Neuron (in vitro differentiated cells): ENCODE data around the gene DHX29.

ENCODE experiments used
- H2AFZ ChIP-seq: one replicate; pipeline ENCODE4 v1.6.1; 2013; ENCODE audit warnings: low read depth, mild to moderate bottlenecking, inconsistent platforms, low read length, moderate library complexity
- H3K27me3 ChIP-seq: one replicate; pipeline ENCODE4 v1.6.1; 2013; ENCODE audit warnings: low read length; ENCODE audit not compliant: insufficient read depth
- H3K36me3 ChIP-seq: one replicate; pipeline ENCODE4 v1.6.1; 2013; ENCODE audit warnings: low read length; ENCODE audit not compliant: insufficient read depth
- H3K4me1 ChIP-seq: one replicate; pipeline ENCODE4 v1.6.1; 2013; ENCODE audit warnings: low read length; ENCODE audit not compliant: insufficient read depth
- H3K4me3 ChIP-seq: 2 replicates; pipeline ENCODE4 v1.5.1; 2013; ENCODE audit warnings: mild to moderate bottlenecking, low read length, moderate library complexity
- H3K9me3 ChIP-seq: one replicate; pipeline ENCODE4 v1.6.1; 2013; ENCODE audit warnings: low read length

The DHX29 gene

DNA sequence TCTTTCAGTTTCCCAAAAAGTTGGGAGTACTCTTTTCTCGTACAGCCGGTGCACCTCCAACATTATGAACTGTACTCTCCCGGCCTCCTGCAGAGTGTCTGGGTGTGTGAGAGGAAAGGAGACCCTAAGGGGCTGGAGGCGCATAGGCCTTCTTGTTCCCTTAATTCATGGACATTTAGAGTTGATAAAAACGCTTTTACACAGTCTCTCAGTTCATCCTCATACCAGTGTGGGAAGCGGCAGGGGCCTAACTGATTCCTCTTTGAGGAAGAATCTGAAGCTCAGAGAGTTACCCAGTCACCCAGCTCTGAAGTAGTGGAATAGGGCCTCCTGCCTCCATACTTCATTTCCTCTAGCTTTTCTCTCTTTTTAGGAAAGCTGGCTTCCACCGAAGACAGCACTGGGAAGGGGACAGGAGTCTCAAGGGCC is 83.7 kb downstream of the DHX29 start:
- Histone ChIP-seq H3K4me1 (peaks cover 9% of the 10 kb centered on the region), H2AFZ (no peak overlapping the region), H3K36me3 (no peaks in the 10 kb centered on the region), H3K4me3 (no peak overlapping the region), H3K9me3 (peaks cover 9% of the 10 kb centered on the region), H3K27me3 (peaks cover 97% of the 10 kb centered on the region)

DNA sequence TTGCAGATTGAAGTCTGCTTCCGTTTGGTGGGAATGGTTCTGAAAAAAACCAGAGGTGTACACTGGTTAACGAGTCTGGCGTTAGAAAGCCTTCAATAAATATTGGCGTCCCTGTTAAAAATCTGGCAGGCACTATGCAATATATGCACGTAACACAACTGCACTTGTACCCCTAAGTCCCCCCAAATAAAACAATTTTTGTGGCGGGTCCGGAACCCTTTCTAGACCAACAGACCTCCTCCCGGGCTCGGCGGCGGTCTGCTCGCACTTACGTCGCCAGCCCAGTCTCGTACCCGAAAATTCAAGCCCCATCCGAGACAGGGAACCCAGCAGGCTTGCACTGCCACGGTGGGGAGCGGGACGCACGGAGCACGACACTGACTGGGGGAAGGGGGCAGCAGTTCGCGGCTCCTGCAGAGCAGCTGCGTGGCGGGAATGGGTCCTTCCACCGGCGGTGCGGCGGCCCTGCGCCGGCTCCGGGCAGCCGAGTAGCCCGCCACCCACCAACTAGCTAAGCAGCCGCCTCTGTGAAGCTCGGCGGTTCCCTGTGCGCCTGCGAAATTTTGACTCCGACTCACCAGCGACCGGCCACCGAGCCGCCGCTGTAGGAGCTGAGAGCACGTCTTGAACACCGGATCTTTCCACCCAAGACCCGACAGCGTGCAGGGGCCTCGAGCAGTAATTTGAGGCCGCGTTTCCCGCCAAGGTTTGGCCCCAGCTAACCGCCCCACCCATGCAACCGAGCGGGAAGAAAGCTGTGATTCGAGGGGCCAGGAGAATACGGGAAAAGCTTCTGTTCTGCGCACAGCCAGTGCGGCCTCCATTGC is 84.3 kb downstream of the DHX29 start:
- Histone ChIP-seq H3K4me1 (peaks cover 9% of the 10 kb centered on the region), H3K36me3 (no peaks in the 10 kb centered on the region), H3K9me3 (peaks cover 9% of the 10 kb centered on the region), H3K27me3 (peaks cover 95% of the 10 kb centered on the region), H2AFZ (peak overlapping the region; percentile 40), H3K4me3 (no peak overlapping the region)

DNA sequence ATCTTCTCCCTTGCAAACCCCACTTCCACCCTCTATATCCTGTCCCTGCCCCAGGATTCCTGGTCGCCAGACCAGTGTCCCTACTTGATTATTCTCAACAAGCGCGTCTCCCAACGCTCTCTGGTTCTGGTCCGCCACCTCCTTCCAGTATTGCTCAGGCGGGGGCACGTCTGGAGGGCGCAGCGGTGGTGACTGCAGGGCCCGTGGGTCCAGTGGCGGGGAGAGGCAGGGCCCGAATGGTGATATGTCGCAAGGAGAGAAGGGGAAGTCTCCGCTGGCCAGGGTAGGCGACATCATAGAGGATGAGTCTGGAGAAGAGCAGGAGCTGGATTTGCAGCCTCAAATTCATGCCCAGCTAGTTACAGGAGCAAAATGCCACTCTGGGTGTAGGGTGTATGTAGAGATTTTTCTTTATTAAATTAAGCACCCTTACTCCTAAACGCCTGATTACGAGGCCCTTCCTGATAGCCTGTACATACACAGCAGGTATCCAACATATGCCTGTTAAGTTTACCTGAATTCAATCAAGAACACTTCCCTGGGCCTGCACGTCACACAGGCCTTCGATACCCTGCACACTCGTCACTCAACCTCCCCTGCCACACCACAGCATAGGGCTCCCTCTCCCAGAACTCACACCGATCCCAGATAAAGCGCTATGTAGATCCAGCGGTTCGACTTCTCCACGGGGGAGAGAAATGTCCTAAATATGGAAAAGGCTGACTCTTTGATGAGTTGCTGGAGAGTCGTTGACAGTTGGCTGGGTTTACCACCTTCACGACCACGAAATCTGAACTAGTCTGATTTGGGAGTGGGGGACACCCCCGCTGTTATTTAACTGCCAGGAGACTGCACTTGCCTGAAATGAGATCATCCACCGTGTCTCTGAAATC is 85.2 kb downstream of the DHX29 start:
- no peaks in the 10 kb centered on the region for H3K36me3 ChIP-seq
- H3K4me3 ChIP-seq: no peak overlapping the region
- H3K9me3 ChIP-seq: peaks cover 9% of the 10 kb centered on the region
- H3K4me1 ChIP-seq: peaks cover 3% of the 10 kb centered on the region
- no peak overlapping the region for H2AFZ ChIP-seq
- H3K27me3 ChIP-seq: peaks cover 87% of the 10 kb centered on the region

DNA sequence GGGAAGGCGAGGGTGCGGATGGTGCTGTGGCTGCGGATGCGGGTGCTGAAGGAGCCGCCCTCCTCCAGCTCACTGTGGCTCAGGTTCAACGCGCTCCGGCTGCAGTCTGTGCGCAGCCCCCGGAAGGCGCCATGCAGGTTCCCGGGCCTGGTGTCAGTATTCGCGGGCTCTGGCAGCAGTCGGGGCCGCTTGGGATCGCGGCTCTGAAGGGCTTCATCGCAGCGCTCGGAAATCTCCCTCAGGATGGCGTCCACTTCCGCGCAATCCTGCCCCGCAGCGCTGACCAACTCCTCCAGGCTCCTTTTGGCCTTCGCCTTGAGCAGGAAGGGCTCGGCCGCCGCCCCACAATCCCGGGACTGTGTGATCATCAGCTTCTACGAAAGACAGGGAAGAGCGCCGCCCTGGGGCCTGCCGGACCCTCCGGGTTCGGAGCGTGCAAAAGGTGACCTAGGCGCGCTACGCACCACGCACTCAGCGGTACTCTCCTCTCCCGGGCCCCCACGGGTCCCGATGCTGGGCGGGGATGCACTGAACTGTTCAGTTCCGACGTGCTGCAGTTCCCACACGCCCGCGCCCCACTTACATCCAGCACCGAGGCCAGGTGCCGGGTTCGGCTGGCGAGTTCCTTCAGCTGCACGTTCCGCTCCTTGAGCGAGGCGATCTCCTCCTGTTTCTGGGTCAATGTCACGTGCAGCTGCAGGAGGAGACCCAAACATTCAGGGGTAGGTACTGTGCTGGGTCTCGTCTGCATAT is 86.9 kb downstream of the DHX29 start:
- H3K4me1 ChIP-seq: peaks cover 2% of the 10 kb centered on the region
- H2AFZ ChIP-seq: peak overlapping the region; percentile 8
- H3K36me3 ChIP-seq: no peaks in the 10 kb centered on the region
- H3K4me3 ChIP-seq: peak overlapping the region; percentile 25
- H3K9me3 ChIP-seq: peaks cover 9% of the 10 kb centered on the region
- peaks cover 70% of the 10 kb centered on the region for H3K27me3 ChIP-seq

DNA sequence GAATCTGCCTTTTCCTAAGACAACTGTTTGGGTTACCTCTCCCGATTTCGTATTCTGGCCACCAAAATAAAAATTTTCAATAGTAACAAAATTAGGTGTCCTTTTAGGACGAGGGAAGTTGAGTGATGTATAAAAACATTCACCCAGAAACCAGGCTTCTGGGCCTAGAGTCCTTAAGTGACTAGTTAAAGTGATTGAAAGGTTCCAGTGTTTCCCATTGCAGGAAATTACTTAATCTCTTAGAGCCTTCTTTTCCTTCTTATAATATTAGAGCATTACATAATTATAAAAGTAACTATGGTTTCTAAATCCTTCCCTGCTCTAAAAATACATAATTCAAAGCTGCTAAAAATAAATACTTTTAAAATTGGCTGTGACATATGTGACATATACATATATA is 87.7 kb downstream of the DHX29 start:
- Histone ChIP-seq H3K4me3 (no peak overlapping the region), H3K27me3 (peaks cover 62% of the 10 kb centered on the region), H2AFZ (no peak overlapping the region), H3K36me3 (no peaks in the 10 kb centered on the region), H3K4me1 (peaks cover 2% of the 10 kb centered on the region), H3K9me3 (peaks cover 9% of the 10 kb centered on the region)

DNA sequence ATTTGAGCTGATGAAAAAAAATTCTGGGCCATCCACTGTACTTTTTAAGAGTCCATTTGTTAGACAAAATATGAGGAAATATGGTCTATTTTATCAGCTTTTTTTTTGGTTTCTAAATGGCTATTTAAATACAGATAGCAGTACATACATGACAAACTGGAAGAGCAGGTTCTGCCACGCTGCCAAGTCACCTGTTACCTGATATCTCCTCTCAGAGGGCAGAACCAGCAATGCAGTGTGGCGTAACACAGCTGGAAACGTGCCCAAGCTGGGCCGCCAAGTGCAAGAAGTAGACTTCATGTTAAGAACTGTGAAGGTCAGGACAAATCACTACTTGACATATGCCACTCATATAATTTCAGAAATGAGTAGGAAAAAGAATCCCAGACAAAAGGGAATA is 88.5 kb downstream of the DHX29 start:
- Histone ChIP-seq H2AFZ (no peak overlapping the region), H3K36me3 (no peaks in the 10 kb centered on the region), H3K4me3 (no peak overlapping the region), H3K9me3 (peaks cover 9% of the 10 kb centered on the region), H3K27me3 (peaks cover 61% of the 10 kb centered on the region), H3K4me1 (peaks cover 2% of the 10 kb centered on the region)

DNA sequence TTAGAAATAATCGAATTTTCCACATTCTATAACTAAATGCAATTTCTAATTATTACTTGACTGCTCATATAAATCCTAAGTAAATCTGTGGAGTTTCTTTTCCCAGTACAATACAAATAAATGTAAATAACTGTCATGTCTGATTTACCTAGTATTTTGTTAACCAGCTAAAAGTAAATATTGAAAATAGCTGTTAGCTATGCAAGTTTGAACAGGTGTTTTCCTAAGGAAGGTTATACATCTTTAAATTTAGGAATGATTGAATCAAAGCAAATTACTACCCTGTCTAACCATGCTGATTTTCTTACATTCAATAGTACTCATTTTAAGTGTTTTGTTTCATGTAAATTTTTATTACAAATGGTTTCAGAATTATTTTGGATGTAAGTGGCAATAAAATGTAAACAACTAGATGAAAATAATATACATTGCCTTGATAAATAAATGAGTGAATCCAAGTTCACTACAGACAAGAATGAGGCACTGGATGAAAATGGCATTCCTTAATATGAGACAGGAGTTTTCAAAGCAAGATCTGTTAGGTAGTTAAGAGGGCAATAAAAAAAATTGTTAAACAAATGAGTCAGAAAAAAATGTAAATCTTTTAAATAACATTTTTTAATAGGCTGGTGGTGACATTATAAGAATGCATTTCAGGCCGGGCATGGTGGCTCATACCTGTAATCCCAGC is 96.2 kb downstream of the DHX29 start:
- H2AFZ ChIP-seq: no peak overlapping the region
- H3K4me3 ChIP-seq: no peak overlapping the region
- no peaks in the 10 kb centered on the region for H3K9me3 ChIP-seq
- no peaks in the 10 kb centered on the region for H3K4me1 ChIP-seq
- peaks cover 16% of the 10 kb centered on the region for H3K27me3 ChIP-seq
- no peaks in the 10 kb centered on the region for H3K36me3 ChIP-seq
